Panc1 (cell line): ENCODE results near the gene HOXC6.

Experiments used
- POLR2AphosphoS5 ChIP-seq: IDR thresholded peaks from 2 replicates; pipeline ENCODE4 v1.6.1; 2012; ENCODE audit warnings: mild to moderate bottlenecking, low read depth, low read length, moderate library complexity
- TF ChIP-seq, protein P1 (sequence below): fragments of 450-650 bp; IDR thresholded peaks from 2 replicates; pipeline ENCODE4 v1.5.1; 2017; ENCODE audit warnings: mild to moderate bottlenecking

DNA sequence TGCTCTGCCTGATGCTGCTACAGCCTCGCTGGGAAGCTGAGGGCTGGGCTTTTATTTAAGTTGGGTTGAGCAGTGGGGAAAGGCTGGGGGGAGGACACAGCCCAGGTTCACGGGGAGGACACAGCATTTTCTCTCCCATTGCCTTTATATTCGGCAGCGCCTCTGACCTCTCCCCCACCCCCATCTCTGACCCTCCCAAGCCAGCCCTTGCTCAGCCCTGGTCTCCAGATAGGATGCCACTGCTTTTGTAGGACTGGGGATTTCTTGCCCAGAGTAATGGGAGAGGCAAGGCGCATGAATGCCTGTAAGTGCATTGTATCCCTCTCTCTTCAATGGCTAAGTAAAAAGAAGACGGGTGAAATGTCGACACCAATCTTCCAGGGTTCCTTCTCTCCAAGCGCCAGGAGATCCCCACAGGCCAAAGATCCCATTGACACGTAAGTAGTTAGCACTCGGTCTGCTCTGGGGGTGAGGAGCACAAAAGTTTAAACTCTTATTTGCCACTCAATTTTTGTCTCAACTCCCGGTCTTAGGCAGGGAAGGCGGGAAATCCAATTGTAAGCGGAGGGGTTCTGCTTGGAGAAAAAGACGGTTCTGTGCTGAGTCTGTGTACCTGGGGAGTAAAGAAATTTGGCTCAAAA, 30.0 kb downstream of the HOXC6 start:
- TF ChIP-seq, protein P1, sequence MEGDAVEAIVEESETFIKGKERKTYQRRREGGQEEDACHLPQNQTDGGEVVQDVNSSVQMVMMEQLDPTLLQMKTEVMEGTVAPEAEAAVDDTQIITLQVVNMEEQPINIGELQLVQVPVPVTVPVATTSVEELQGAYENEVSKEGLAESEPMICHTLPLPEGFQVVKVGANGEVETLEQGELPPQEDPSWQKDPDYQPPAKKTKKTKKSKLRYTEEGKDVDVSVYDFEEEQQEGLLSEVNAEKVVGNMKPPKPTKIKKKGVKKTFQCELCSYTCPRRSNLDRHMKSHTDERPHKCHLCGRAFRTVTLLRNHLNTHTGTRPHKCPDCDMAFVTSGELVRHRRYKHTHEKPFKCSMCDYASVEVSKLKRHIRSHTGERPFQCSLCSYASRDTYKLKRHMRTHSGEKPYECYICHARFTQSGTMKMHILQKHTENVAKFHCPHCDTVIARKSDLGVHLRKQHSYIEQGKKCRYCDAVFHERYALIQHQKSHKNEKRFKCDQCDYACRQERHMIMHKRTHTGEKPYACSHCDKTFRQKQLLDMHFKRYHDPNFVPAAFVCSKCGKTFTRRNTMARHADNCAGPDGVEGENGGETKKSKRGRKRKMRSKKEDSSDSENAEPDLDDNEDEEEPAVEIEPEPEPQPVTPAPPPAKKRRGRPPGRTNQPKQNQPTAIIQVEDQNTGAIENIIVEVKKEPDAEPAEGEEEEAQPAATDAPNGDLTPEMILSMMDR: no peak
- TF ChIP-seq POLR2AphosphoS5: no peak
